ENCODE measurements around the gene AHNAK. TPM values are rescaled to one million over a fixed set of nuclear protein-coding genes. Genes with fewer than 3 reads are reported as not detected.
A peak's percentile ranks its signal among the peaks of the same experiment; 100 is the strongest.

The AHNAK gene
- total RNA-seq, 4 donors from 2014 or later, result 1,348 to 2,181 (median 1,745) TPM

DNA sequence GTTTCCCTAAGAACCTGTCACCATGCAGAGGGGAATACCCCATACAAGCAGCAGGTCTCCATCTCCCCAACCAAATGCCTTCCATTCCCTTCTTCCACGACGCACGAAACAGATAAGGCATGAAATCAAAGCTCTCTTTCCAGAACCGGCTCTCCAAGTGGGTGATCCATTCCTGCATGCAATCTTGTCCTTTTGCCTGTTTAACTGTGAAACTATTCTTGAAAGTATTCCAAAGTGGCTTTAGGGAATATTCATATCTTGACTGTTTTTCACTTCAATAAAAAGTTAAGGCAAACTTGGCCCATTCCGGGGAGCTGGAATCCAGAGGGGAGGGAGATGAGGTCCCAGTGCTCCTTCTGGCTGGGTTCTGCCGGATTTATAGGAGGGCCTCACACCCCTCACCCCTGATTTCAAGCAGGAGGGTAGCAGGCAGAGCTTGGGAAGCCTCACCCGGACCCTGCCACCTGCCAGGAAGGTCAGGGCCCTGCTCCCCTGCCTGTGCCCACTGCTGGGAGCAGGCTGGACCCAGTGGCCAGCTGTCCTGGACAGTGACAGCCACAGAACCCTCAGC, 66.9 kb downstream of the AHNAK start:
- H3K36me3 ChIP-seq, result no peaks in the 10 kb centered on the region
- ATAC-seq, result peak; percentile 44
- TF ChIP-seq POLR2A (IDR thresholded peaks at IDR 0.05), result no peak
- TF ChIP-seq POLR2AphosphoS5 (IDR thresholded peaks at IDR 0.05), result peak; percentile 29
- TF ChIP-seq, protein P1, sequence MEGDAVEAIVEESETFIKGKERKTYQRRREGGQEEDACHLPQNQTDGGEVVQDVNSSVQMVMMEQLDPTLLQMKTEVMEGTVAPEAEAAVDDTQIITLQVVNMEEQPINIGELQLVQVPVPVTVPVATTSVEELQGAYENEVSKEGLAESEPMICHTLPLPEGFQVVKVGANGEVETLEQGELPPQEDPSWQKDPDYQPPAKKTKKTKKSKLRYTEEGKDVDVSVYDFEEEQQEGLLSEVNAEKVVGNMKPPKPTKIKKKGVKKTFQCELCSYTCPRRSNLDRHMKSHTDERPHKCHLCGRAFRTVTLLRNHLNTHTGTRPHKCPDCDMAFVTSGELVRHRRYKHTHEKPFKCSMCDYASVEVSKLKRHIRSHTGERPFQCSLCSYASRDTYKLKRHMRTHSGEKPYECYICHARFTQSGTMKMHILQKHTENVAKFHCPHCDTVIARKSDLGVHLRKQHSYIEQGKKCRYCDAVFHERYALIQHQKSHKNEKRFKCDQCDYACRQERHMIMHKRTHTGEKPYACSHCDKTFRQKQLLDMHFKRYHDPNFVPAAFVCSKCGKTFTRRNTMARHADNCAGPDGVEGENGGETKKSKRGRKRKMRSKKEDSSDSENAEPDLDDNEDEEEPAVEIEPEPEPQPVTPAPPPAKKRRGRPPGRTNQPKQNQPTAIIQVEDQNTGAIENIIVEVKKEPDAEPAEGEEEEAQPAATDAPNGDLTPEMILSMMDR (IDR thresholded peaks at IDR 0.05), result no peak
- no peak for TF ChIP-seq EP300 (IDR thresholded peaks at IDR 0.05)
- H3K27ac ChIP-seq, result peak overlapping the region; percentile 75 to 84 (median 80)
- WGBS, 2 donors (ENCODE audit: low coverage in 1 of 2), result 38% methylated on average over 5 of the region's 7 CpGs; no CpG with 5 or more reads in 1 of the 2 donors
- no peaks in the 10 kb centered on the region for H3K27me3 ChIP-seq
- H3K9me3 ChIP-seq, result no peaks in the 10 kb centered on the region
- no peak overlapping the region for H3K4me3 ChIP-seq
- peaks cover 3 to 24% (median 3%) of the 10 kb centered on the region in 3 donors for H3K4me1 ChIP-seq

DNA sequence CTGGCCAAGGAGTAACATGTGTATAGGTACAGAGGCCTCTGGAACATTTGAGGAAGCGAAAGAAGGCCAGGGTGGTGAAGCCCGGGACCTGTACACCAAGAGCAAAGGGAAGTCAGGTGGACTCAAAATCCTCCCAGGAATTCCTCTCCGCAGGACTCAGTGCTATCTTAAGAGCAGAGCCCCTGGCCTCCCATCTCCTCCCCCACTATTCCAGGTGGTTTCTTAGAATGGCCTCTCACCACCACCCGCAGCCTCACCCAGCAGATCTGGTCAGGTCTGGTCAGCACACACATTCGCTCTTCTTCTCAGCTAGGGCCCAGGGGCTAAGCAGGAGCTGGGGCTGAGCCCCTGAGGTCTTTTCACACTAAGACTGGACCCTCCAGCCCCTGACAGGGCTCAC, 68.7 kb downstream of the AHNAK start:
- no peak overlapping the region for H3K27ac ChIP-seq
- H3K9me3 ChIP-seq, result no peaks in the 10 kb centered on the region
- H3K4me1 ChIP-seq, result peaks cover 3 to 24% (median 3%) of the 10 kb centered on the region in 3 donors
- TF ChIP-seq, protein P1 (IDR thresholded peaks at IDR 0.05), result no peak
- TF ChIP-seq POLR2AphosphoS5 (IDR thresholded peaks at IDR 0.05), result no peak
- TF ChIP-seq POLR2A (IDR thresholded peaks at IDR 0.05), result no peak
- TF ChIP-seq EP300 (IDR thresholded peaks at IDR 0.05), result no peak
- H3K36me3 ChIP-seq, result no peaks in the 10 kb centered on the region
- ATAC-seq, result no peak
- no peak overlapping the region for H3K4me3 ChIP-seq
- 97 to 100% methylated on average over 3 of the region's 5 CpGs for WGBS, 2 donors (ENCODE audit: low coverage in 1 of 2)
- no peaks in the 10 kb centered on the region for H3K27me3 ChIP-seq

DNA sequence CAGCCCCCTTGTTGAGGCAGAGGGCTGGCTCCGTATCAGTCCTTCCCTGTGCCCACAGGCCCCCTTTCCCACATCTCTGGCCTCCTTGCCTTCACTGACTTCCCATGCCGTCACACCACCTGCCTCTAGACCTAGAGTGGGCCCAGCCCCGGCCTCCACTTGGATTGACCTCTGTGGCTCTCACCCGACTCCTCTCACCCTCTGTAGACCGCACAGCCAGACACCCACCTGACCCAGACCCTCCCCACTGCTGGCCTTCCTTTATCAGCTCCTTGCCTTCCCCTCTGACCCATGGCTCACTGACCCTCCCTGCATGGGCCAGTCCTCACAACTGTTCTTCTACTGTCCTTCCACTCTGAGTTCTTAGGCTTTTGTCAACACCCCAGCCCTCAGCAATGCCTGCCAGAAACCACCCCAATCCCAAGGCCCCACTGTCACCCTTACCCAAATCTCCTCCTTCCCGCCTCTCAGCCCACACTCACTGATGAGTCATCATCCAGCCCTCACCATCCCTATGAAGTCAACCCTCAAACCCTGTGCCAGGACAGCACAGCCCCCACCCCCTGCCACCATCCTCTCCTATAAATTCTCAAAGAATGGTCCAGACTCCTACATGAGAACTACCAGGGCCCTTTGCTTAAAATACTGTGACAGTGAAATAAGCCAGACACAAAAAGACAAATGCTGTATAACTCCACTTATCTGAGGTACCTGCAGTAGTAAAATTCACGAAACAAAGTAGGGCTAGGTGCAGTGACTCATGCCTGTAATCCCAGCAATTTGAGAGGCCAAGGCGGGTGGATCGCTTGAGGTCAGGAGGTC, 74.3 kb downstream of the AHNAK start:
- no peaks in the 10 kb centered on the region for H3K9me3 ChIP-seq
- peak; percentile 88 for ATAC-seq
- TF ChIP-seq POLR2AphosphoS5 (IDR thresholded peaks at IDR 0.05), result peak; percentile 95
- TF ChIP-seq, protein P1 (IDR thresholded peaks at IDR 0.05), result no peak
- peak overlapping the region; percentile 17 to 76 (median 69) for H3K27ac ChIP-seq
- 39 to 63% methylated on average over 6 to 9 of the region's 9 CpGs for WGBS, 2 donors (ENCODE audit: low coverage in 1 of 2)
- no peak overlapping the region for H3K4me3 ChIP-seq
- H3K36me3 ChIP-seq, result no peaks in the 10 kb centered on the region
- no peaks in the 10 kb centered on the region for H3K27me3 ChIP-seq
- peaks cover 0 to 15% (median 9%) of the 10 kb centered on the region in 3 donors for H3K4me1 ChIP-seq

DNA sequence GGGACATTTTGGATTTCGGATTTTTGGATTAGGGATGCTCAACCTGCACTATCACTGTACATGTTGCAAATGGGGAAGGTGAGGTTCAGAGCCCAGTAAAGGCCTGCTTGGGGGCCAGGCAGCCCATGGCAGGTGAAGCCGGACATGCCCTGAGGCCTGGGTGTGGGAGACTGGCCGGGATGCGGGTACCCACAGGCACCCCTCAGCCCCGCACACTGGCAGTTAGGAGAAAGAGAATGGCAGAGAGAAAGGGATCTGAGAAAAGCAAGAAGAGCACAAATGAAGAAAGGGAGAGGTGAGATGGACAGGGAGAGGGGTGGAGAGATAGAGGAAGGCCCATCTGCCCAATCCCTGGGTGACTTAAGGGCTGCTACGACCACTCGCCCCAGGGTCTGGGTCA, 75.0 kb downstream of the AHNAK start:
- H3K27ac ChIP-seq, result peak overlapping the region in 3 of 4 donors; percentile 69 to 76 (median 69)
- no peaks in the 10 kb centered on the region for H3K36me3 ChIP-seq
- H3K27me3 ChIP-seq, result no peaks in the 10 kb centered on the region
- no peak for TF ChIP-seq POLR2AphosphoS5 (IDR thresholded peaks at IDR 0.05)
- no peak for TF ChIP-seq POLR2A (IDR thresholded peaks at IDR 0.05)
- no peaks in the 10 kb centered on the region for H3K9me3 ChIP-seq
- ATAC-seq, result no peak
- WGBS, 2 donors (ENCODE audit: low coverage in 1 of 2), result 83 to 100% methylated on average over 2 to 6 of the region's 7 CpGs
- H3K4me1 ChIP-seq, result peaks cover 0 to 15% (median 9%) of the 10 kb centered on the region in 3 donors
- H3K4me3 ChIP-seq, result no peak overlapping the region

DNA sequence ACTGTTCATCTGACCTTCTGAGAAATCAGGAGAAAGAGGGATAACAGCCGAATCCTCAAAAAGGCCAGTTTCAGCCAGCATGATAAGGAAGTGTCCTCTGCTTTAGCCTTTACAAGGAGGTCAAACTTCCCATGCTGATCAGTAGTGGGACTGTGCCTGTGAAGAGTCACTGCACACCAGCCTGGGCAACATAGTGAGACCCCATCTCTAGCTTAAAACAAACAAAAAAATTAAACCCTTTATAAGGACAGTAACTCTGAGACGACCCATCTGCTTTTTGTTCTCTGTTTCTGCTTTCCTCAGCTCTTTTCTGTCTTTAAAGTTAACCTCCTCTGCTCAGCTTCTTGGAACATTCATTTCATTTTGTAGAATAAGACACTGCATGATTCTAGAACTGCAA, 78.0 kb downstream of the AHNAK start:
- no peaks in the 10 kb centered on the region for H3K27me3 ChIP-seq
- 24 to 50% methylated on average over 1 to 2 of the region's 2 CpGs for WGBS, 2 donors (ENCODE audit: low coverage in 1 of 2)
- no peaks in the 10 kb centered on the region for H3K9me3 ChIP-seq
- ATAC-seq, result no peak
- no peaks in the 10 kb centered on the region for H3K36me3 ChIP-seq
- no peak overlapping the region for H3K4me3 ChIP-seq
- no peak overlapping the region for H3K27ac ChIP-seq
- TF ChIP-seq EP300 (IDR thresholded peaks at IDR 0.05), result no peak
- no peak for TF ChIP-seq POLR2A (IDR thresholded peaks at IDR 0.05)
- TF ChIP-seq POLR2AphosphoS5 (IDR thresholded peaks at IDR 0.05), result no peak
- TF ChIP-seq, protein P1 (IDR thresholded peaks at IDR 0.05), result no peak
- H3K4me1 ChIP-seq, result peaks cover 0 to 15% (median 9%) of the 10 kb centered on the region in 3 donors

Measured in gastroesophageal sphincter (tissue), 4 donors.